ENCODE measurements around the gene TSPAN1.

DNA sequence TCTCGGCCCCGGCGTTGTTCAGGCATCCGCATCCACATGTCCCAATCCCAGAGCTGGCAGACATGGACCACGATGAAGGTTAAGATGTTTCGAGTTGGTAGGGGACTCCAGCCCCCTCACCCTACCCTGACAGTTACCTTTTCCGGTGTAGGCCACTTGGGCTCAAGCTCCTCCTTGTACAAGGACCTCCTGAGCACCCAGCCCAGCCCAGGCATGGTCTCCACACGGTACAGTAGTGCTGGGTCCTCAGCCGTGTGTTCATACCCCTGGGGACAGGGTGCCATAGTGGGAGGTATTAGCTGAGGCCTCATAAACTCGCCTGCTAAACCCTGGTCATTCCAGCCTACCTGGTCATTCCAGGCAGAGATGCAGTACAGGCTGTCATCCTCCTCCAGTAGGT, 17.3 kb downstream of the TSPAN1 start:
- TF ChIP-seq POLR2A (IDR thresholded peaks at IDR 0.05; ENCODE audit: insufficient read depth in 1 of 2, low read depth in 2 of 2, low read length in 2 of 2) (no peak), USF2 (IDR thresholded peaks at IDR 0.05; ENCODE audit: low read depth, low read length) (no peak), USF2 (CRISPR knock-in tag; IDR thresholded peaks at IDR 0.05; ENCODE audit: borderline replicate concordance) (no peak), KLF15 (CRISPR knock-in tag; IDR thresholded peaks at IDR 0.05; ENCODE audit: borderline replicate concordance) (no peak), TFAP4 (IDR thresholded peaks at IDR 0.05; ENCODE audit: borderline replicate concordance, low read depth) (no peak), TARDBP (CRISPR knock-in tag; IDR thresholded peaks at IDR 0.05) (no peak)

All from HepG2 (cell line).